K562 (cell line): ENCODE results near the gene IL11. TPM values are rescaled to one million over a fixed set of nuclear protein-coding genes. Genes with fewer than 3 reads are reported as not detected.

Experiments used
- ELF2 ChIP-seq: fragments of 250-450 bp; sonication (Bioruptor Pico); IDR thresholded peaks from 2 replicates; pipeline ENCODE4 v1.5.0; 2021; ENCODE audit warnings: mild to moderate bottlenecking
- ELF4 ChIP-seq: fragments of 450-650 bp; formaldehyde crosslinking; IDR thresholded peaks from 2 replicates; pipeline ENCODE4 v1.4.0; 2022; ENCODE audit warnings: missing genetic modification characterization
- ESRRA ChIP-seq: fragments of 450-650 bp; IDR thresholded peaks from 2 replicates; pipeline ENCODE4 v1.6.1; 2014; ENCODE audit warnings: low read depth, mild to moderate bottlenecking, moderate library complexity, borderline replicate concordance
- FIP1L1 ChIP-seq: fragments of 200-400 bp; formaldehyde crosslinking; IDR thresholded peaks from 2 replicates; pipeline ENCODE4 v1.6.1; 2018; ENCODE audit warnings: mild to moderate bottlenecking, low read depth, low read length; ENCODE audit not compliant: poor library complexity, severe bottlenecking
- FOXA3 ChIP-seq, 2 experiments: fragments of 450-650 bp in 1 of 2; sonication (generic) in 1 of 2; formaldehyde crosslinking; IDR thresholded peaks in 1 of 2; conservative IDR thresholded peaks in 1 of 2; 2 replicates each; pipeline versions ENCODE4 v1.4.0 to v1.8.0; 2020 to 2022; ENCODE audit warnings: mild to moderate bottlenecking in 2 of 2, missing genetic modification reagents in 1 of 2
- GATAD2A ChIP-seq: fragments of 450-650 bp; IDR thresholded peaks from 2 replicates; pipeline ENCODE4 v1.6.1; 2017
- PHB2 ChIP-seq: fragments of 450-650 bp; IDR thresholded peaks from 2 replicates; pipeline ENCODE4 v1.6.1; 2017; ENCODE audit warnings: low read depth
- SIRT6 ChIP-seq: IDR thresholded peaks from one replicate; pipeline ENCODE4 v1.6.1; 2012; ENCODE audit warnings: low read depth, mild to moderate bottlenecking, control low read depth, inconsistent platforms, low read length, moderate library complexity
- SRSF9 ChIP-seq: fragments of 200-400 bp; formaldehyde crosslinking; IDR thresholded peaks from 2 replicates; pipeline ENCODE4 v1.6.1; 2017; ENCODE audit warnings: low read depth, low read length, borderline replicate concordance
- TARDBP ChIP-seq: fragments of 450-650 bp; IDR thresholded peaks from 2 replicates; pipeline ENCODE4 v1.6.1; 2016
- TBP ChIP-seq: optimal IDR thresholded peaks from 2 replicates; pipeline ENCODE3; 2011; ENCODE audit warnings: low read depth, low read length, improper control_type of control experiment
- ZNF184 ChIP-seq: sonication (generic); formaldehyde crosslinking; IDR thresholded peaks from 2 replicates; pipeline ENCODE4 v1.5.0; 2020; ENCODE audit warnings: missing genetic modification reagents
- ZNF311 ChIP-seq: fragments of 250-450 bp; sonication (Bioruptor Pico); IDR thresholded peaks from 2 replicates; pipeline ENCODE4 v1.4.0; 2020; ENCODE audit warnings: mild to moderate bottlenecking, moderate library complexity
- polyA plus RNA-seq, 8 experiments: library from polyadenylated mRNA; depleted of rRNA in 4 of 8; stranded (reverse) in 5 of 8; unstranded in 3 of 8; fragments of >200 nt; fragmentation: Nextera tagmentation in 2 of 8; fragmentation: Illumina TruSeq in 1 of 8; extraction: Ambion mirVana in 2 of 8; extraction: Trizol in 1 of 8; gene quantifications; 2 replicates each; pipeline versions ENCODE4 v1.2.1 to v1.2.3, GENCODE V29; 2011 to 2014; ENCODE audit warnings: inconsistent platforms in 1 of 8, missing spikeins in 1 of 8
- total RNA-seq, 7 experiments: library from RNA; depleted of rRNA in 6 of 7; stranded (reverse); fragments of >200 nt in 6 of 7; fragmentation: Illumina TruSeq in 2 of 7; extraction: Trizol in 2 of 7; gene quantifications; 2 replicates each; pipeline versions ENCODE4 v1.2.1 to v1.2.3, GENCODE V29; 2011 to 2021; ENCODE audit warnings: low replicate concordance in 1 of 7
- TF ChIP-seq, protein P1 (sequence below): fragments of 450-650 bp; conservative IDR thresholded peaks from 2 replicates; pipeline ENCODE4 v1.6.1; 2016; ENCODE audit warnings: missing genetic modification characterization, low read depth, mild to moderate bottlenecking, missing compliant biosample characterization, moderate library complexity
- TF ChIP-seq, protein P2 (sequence below), 2 experiments: fragments of 450-650 bp; IDR thresholded peaks; 2 replicates each; pipeline ENCODE4 v1.6.1; 2018; ENCODE audit warnings: mild to moderate bottlenecking in 2 of 2, low read depth in 1 of 2; ENCODE audit not compliant: partially characterized antibody in 2 of 2
- TF ChIP-seq, protein P3 (sequence below), 2 experiments: fragments of 200-800 bp in 1 of 2; sonication (Bioruptor generic) in 1 of 2; sonication (generic) in 1 of 2; formaldehyde crosslinking in 1 of 2; IDR thresholded peaks in 1 of 2; conservative IDR thresholded peaks in 1 of 2; 2 replicates each; pipeline versions ENCODE4 v1.5.0 to v1.6.1; 2016 to 2020; ENCODE audit warnings: missing compliant biosample characterization in 1 of 2, missing genetic modification characterization in 1 of 2, missing genetic modification reagents in 1 of 2
- TF ChIP-seq, protein P4 (sequence below): sonication (generic); formaldehyde crosslinking; IDR thresholded peaks from 2 replicates; pipeline ENCODE4 v1.4.0; 2020; ENCODE audit warnings: mild to moderate bottlenecking, missing genetic modification reagents

IL11 gene
- total and polyA plus RNA-seq, 9 of the 15 experiments (the other 6 are each of a cell fraction or from before 2014, with no cell fraction given): 0.04 to 0.42 (median 0.06) TPM; not detected in 6

DNA sequence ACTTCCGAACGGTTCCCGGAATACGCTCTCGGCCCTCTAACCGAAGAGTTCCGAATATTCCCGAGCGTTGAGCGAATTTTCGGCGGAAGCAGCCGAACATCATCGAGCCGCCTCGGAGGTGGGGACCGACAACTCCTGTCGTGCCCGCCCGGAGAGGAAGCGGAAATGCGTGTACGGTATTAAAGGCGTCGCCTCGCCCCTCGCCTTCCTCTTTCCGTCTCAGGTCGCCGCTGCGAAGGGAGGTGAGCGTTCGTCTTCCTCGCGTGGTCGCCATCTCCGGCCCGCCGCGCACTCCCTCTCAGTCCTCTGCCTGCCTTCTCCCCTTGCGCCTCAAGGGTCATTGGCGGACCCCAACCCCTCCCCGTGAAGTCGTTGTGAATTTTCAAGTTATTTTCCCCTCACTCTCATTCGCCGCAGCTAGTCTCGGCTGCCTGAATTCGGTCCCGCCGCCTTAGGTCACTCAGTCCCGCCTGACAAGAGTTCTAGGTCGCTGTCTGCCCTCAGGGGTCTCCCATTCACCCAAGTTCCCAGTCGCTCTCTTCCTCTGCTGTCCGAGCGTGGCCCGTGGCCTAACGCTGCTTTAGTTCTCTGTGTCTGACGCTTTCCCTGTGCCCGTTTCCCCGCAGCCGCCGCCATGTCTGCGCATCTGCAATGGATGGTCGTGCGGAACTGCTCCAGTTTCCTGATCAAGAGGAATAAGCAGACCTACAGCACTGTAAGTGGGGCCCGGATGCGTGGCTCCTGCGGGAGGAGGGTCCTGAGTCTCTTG, 15.6 kb upstream of the IL11 start, which contains the start of gene RPL28 (continued):
- TF ChIP-seq, protein P1, sequence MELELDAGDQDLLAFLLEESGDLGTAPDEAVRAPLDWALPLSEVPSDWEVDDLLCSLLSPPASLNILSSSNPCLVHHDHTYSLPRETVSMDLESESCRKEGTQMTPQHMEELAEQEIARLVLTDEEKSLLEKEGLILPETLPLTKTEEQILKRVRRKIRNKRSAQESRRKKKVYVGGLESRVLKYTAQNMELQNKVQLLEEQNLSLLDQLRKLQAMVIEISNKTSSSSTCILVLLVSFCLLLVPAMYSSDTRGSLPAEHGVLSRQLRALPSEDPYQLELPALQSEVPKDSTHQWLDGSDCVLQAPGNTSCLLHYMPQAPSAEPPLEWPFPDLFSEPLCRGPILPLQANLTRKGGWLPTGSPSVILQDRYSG (tag): no peak
- TF ChIP-seq SRSF9: no peak
- peak; percentile 20; the same call in 1 of the 2 replicates for TF ChIP-seq ELF2 (CRISPR knock-in tag)
- TF ChIP-seq TBP: peak; percentile 99
- peak; percentile 40; the same call in 1 of the 2 replicates for TF ChIP-seq ESRRA
- no peak for TF ChIP-seq FOXA3 (CRISPR knock-in tag; conservative IDR thresholded peaks at IDR 0.05 in 1 of 2, IDR thresholded peaks at IDR 0.05 in 1 of 2)
- no peak for TF ChIP-seq ZNF184
- TF ChIP-seq, protein P2, sequence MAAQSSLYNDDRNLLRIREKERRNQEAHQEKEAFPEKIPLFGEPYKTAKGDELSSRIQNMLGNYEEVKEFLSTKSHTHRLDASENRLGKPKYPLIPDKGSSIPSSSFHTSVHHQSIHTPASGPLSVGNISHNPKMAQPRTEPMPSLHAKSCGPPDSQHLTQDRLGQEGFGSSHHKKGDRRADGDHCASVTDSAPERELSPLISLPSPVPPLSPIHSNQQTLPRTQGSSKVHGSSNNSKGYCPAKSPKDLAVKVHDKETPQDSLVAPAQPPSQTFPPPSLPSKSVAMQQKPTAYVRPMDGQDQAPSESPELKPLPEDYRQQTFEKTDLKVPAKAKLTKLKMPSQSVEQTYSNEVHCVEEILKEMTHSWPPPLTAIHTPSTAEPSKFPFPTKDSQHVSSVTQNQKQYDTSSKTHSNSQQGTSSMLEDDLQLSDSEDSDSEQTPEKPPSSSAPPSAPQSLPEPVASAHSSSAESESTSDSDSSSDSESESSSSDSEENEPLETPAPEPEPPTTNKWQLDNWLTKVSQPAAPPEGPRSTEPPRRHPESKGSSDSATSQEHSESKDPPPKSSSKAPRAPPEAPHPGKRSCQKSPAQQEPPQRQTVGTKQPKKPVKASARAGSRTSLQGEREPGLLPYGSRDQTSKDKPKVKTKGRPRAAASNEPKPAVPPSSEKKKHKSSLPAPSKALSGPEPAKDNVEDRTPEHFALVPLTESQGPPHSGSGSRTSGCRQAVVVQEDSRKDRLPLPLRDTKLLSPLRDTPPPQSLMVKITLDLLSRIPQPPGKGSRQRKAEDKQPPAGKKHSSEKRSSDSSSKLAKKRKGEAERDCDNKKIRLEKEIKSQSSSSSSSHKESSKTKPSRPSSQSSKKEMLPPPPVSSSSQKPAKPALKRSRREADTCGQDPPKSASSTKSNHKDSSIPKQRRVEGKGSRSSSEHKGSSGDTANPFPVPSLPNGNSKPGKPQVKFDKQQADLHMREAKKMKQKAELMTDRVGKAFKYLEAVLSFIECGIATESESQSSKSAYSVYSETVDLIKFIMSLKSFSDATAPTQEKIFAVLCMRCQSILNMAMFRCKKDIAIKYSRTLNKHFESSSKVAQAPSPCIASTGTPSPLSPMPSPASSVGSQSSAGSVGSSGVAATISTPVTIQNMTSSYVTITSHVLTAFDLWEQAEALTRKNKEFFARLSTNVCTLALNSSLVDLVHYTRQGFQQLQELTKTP (IDR thresholded peaks at IDR 0.05; ENCODE audit: low read depth in 1 of 2, partially characterized antibody in 2 of 2): peak in 1 of 2 experiments; percentile 53
- TF ChIP-seq PHB2: no peak
- no peak for TF ChIP-seq ZNF311
- TF ChIP-seq ELF4 (CRISPR knock-in tag): no peak
- peak; percentile 82; the same call in 1 of the 2 replicates for TF ChIP-seq GATAD2A
- TF ChIP-seq, protein P3, sequence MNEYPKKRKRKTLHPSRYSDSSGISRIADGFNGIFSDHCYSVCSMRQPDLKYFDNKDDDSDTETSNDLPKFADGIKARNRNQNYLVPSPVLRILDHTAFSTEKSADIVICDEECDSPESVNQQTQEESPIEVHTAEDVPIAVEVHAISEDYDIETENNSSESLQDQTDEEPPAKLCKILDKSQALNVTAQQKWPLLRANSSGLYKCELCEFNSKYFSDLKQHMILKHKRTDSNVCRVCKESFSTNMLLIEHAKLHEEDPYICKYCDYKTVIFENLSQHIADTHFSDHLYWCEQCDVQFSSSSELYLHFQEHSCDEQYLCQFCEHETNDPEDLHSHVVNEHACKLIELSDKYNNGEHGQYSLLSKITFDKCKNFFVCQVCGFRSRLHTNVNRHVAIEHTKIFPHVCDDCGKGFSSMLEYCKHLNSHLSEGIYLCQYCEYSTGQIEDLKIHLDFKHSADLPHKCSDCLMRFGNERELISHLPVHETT (CRISPR knock-in tag; conservative IDR thresholded peaks at IDR 0.05 in 1 of 2, IDR thresholded peaks at IDR 0.05 in 1 of 2): peak in 1 of 2 experiments; percentile 56; a peak in 1 of 4 replicates
- TF ChIP-seq TARDBP: no peak
- TF ChIP-seq, protein P4, sequence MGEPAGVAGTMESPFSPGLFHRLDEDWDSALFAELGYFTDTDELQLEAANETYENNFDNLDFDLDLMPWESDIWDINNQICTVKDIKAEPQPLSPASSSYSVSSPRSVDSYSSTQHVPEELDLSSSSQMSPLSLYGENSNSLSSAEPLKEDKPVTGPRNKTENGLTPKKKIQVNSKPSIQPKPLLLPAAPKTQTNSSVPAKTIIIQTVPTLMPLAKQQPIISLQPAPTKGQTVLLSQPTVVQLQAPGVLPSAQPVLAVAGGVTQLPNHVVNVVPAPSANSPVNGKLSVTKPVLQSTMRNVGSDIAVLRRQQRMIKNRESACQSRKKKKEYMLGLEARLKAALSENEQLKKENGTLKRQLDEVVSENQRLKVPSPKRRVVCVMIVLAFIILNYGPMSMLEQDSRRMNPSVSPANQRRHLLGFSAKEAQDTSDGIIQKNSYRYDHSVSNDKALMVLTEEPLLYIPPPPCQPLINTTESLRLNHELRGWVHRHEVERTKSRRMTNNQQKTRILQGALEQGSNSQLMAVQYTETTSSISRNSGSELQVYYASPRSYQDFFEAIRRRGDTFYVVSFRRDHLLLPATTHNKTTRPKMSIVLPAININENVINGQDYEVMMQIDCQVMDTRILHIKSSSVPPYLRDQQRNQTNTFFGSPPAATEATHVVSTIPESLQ (CRISPR knock-in tag): peak; percentile 29; the same call in 1 of the 2 replicates
- no peak for TF ChIP-seq FIP1L1
- no peak for TF ChIP-seq SIRT6
